K562 (cell line): Measurements from ENCODE around the gene ATXN7. TPM values are rescaled to one million over a fixed set of nuclear protein-coding genes. Genes with fewer than 3 reads are reported as not detected.

Source experiments
- ATAC-seq: fragments of 200-7000 bp; cut with Tn5 transposase; 3 replicates; pipeline ENCODE4 v1.9.1; 2020; ENCODE audit warnings: moderate library complexity
- BruUV-seq: library from RNA; stranded (reverse); fragments of 400-500 nt; replicated peaks from 2 replicates; lab custom pipeline; 2021; lab: Mats Ljungman, UMichigan
- CTCF ChIA-PET: fragments of 300-600 bp; formaldehyde crosslinking; extraction: SDS; loops from one replicate; lab custom pipeline; 2021; ENCODE audit warnings: low intra/inter-chr PET ratio; lab: Yijun Ruan, JAX
- POLR2A ChIA-PET: fragments of 300-600, 350-650 bp; sonication (Branson Sonifier 250); formaldehyde crosslinking; extraction: SDS; loops from one replicate; lab custom pipeline; 2021; ENCODE audit warnings: antibody characterized with exemption, inconsistent platforms; lab: Yijun Ruan, JAX
- DNase-seq, 4 experiments: peaks; one replicate each; pipeline versions ENCODE4 v3.0.0 to v3.0.0-alpha.2; 2011 to 2018; ENCODE audit warnings: low spot score in 3 of 4, mixed read lengths in 3 of 4; ENCODE audit errors: extremely low read depth in 1 of 4
- FAIRE-seq: peaks from 2 replicates; lab custom pipeline; 2011; peaks lifted over from hg19 to GRCh38; lab: Jason Lieb, UNC
- H2AFZ ChIP-seq: 2 replicates; pipeline ENCODE4 v1.6.0; 2011; ENCODE audit warnings: low read depth, low read length, control low read depth, inconsistent platforms
- H3K27ac ChIP-seq: fragments of 200-600 bp; 3 replicates; pipeline ENCODE4 v1.8.0; 2011; ENCODE audit warnings: low read depth, mild to moderate bottlenecking, control low read depth, inconsistent platforms, low read length, moderate library complexity, mixed read lengths; ENCODE audit errors: extremely low read depth
- H3K27me3 ChIP-seq, 2 experiments: fragments of 300-600 bp in 1 of 2; 2 replicates in 1 of 2; 3 replicates in 1 of 2; pipeline versions ENCODE4 v1.6.0 to v1.8.0; 2011; ENCODE audit warnings: inconsistent platforms in 2 of 2, low read length in 2 of 2, mild to moderate bottlenecking in 1 of 2, mixed read lengths in 1 of 2, moderate library complexity in 1 of 2; ENCODE audit not compliant: control insufficient read depth in 2 of 2, insufficient read depth in 2 of 2
- H3K36me3 ChIP-seq: fragments of 300-600 bp; 3 replicates; pipeline ENCODE4 v1.8.0; 2011; ENCODE audit warnings: mild to moderate bottlenecking, low read length, inconsistent platforms; ENCODE audit not compliant: control insufficient read depth, insufficient read depth
- H3K4me1 ChIP-seq, 2 experiments: fragments of 200-600 bp in 1 of 2; replicated peaks in 1 of 2; 2 replicates in 1 of 2; 3 replicates in 1 of 2; pipeline versions ENCODE4 v1.5.1 to v1.8.0; 2011; ENCODE audit warnings: inconsistent platforms in 2 of 2, low read length in 2 of 2, mild to moderate bottlenecking in 1 of 2, mixed read lengths in 1 of 2, moderate library complexity in 1 of 2; ENCODE audit not compliant: control insufficient read depth in 2 of 2, insufficient read depth in 2 of 2
- H3K4me2 ChIP-seq: 2 replicates; pipeline ENCODE4 v1.6.1; 2011; ENCODE audit warnings: low read length, control low read depth, inconsistent platforms, mixed read lengths; ENCODE audit not compliant: insufficient read depth
- H3K4me3 ChIP-seq: fragments of 200-600 bp; sonication (generic), shearing (Covaris generic); 2 replicates; pipeline ENCODE4 v1.5.1; 2016; ENCODE audit warnings: control low read depth, inconsistent platforms
- H3K79me2 ChIP-seq: fragments of 200-600 bp; 3 replicates; pipeline ENCODE4 v1.8.0; 2011; ENCODE audit warnings: low read length, inconsistent platforms; ENCODE audit not compliant: control insufficient read depth, insufficient read depth
- H3K9ac ChIP-seq, 2 experiments: 2 replicates each; pipeline versions ENCODE4 v1.6.0 to v1.6.1; 2011; ENCODE audit warnings: low read depth in 2 of 2, low read length in 2 of 2, control low read depth in 1 of 2, inconsistent platforms in 1 of 2, mild to moderate bottlenecking in 1 of 2, mixed read lengths in 1 of 2; ENCODE audit not compliant: insufficient read depth in 1 of 2
- H3K9me1 ChIP-seq: one replicate; pipeline ENCODE4 v1.6.0; 2011; ENCODE audit warnings: inconsistent platforms, mild to moderate bottlenecking, low read length, moderate library complexity; ENCODE audit not compliant: control insufficient read depth, insufficient read depth
- H3K9me3 ChIP-seq: replicated peaks from 2 replicates; pipeline ENCODE4 v1.5.1; 2011; ENCODE audit warnings: low read depth, low read length, inconsistent platforms; ENCODE audit not compliant: control insufficient read depth, insufficient read depth
- H4K20me1 ChIP-seq: replicated peaks from 2 replicates; pipeline ENCODE4 v1.6.1; 2011; ENCODE audit warnings: low read length, inconsistent platforms, mixed read lengths; ENCODE audit not compliant: control insufficient read depth, insufficient read depth
- JUND ChIP-seq, 2 experiments: IDR thresholded peaks; 2 replicates in 1 of 2; 3 replicates in 1 of 2; pipeline ENCODE4 v1.6.1; 2011; ENCODE audit warnings: borderline replicate concordance in 2 of 2, low read depth in 2 of 2, low read length in 2 of 2, improper control_type of control experiment in 1 of 2, missing biosample characterization in 1 of 2, missing genetic modification characterization in 1 of 2, missing genetic modification reagents in 1 of 2
- MGA ChIP-seq: fragments of 450-650 bp; IDR thresholded peaks from 2 replicates; pipeline ENCODE4 v1.6.1; 2016; ENCODE audit warnings: mild to moderate bottlenecking, moderate library complexity
- MYC ChIP-seq, 2 experiments: fragments of 250-450 bp in 1 of 2; sonication (Bioruptor Pico) in 1 of 2; IDR thresholded peaks; 2 replicates each; pipeline versions ENCODE4 v1.5.1 to v1.6.1; 2012 to 2021; ENCODE audit warnings: low read depth in 2 of 2, borderline replicate concordance in 1 of 2, improper control_type of control experiment in 1 of 2, low read length in 1 of 2, mild to moderate bottlenecking in 1 of 2, moderate library complexity in 1 of 2
- PCBP1 ChIP-seq: fragments of 200-400 bp; formaldehyde crosslinking; IDR thresholded peaks from 2 replicates; pipeline ENCODE4 v1.6.1; 2018; ENCODE audit warnings: mild to moderate bottlenecking, low read depth, low read length; ENCODE audit not compliant: poor library complexity, severe bottlenecking
- SAP30 ChIP-seq: fragments of 200-600 bp; sonication (generic); IDR thresholded peaks from 2 replicates; pipeline ENCODE4 v1.6.1; 2012; ENCODE audit warnings: borderline replicate concordance, low read depth, mild to moderate bottlenecking, moderate library complexity, low read length, control low read depth, inconsistent platforms; ENCODE audit not compliant: insufficient read depth, poor library complexity, severe bottlenecking
- XRCC5 ChIP-seq: fragments of 200-400 bp; formaldehyde crosslinking; IDR thresholded peaks from 2 replicates; pipeline ENCODE4 v1.6.1; 2017; ENCODE audit warnings: low read depth, mild to moderate bottlenecking, low read length
- WGBS: fragments of 100-300 bp; shearing (Covaris generic); methylation state at CpG from one replicate; pipeline ENCODE4 v1.1.6; 2016; ENCODE audit warnings: low coverage, mixed read lengths; ENCODE audit not compliant: insufficient coverage; ENCODE audit errors: missing lambda C conversion rate; 5-methylcytosine and 5-hydroxymethylcytosine counted together
- in situ Hi-C: fragments of 300-500 bp; cut with MboI; formaldehyde crosslinking; loops from 4 replicates; pipeline ENCODE4 v1.15.0; 2018; ENCODE audit warnings: inconsistent platforms, mixed read lengths
- intact Hi-C: fragments of 100-400 bp; cut with micrococcal nuclease; formaldehyde crosslinking; loops from 2 replicates; pipeline ENCODE4 v1.14.2; 2022
- polyA plus RNA-seq, 8 experiments: library from polyadenylated mRNA; depleted of rRNA in 4 of 8; stranded (reverse) in 5 of 8; unstranded in 3 of 8; fragments of >200 nt; fragmentation: Nextera tagmentation in 2 of 8; fragmentation: Illumina TruSeq in 1 of 8; extraction: Ambion mirVana in 2 of 8; extraction: Trizol in 1 of 8; gene quantifications; 2 replicates each; pipeline versions ENCODE4 v1.2.1 to v1.2.3, GENCODE V29; 2011 to 2014; ENCODE audit warnings: inconsistent platforms in 1 of 8, missing spikeins in 1 of 8
- total RNA-seq, 7 experiments: library from RNA; depleted of rRNA in 6 of 7; stranded (reverse); fragments of >200 nt in 6 of 7; fragmentation: Illumina TruSeq in 2 of 7; extraction: Trizol in 2 of 7; gene quantifications; 2 replicates each; pipeline versions ENCODE4 v1.2.1 to v1.2.3, GENCODE V29; 2011 to 2021; ENCODE audit warnings: low replicate concordance in 1 of 7
- TF ChIP-seq, protein P1 (sequence below): IDR thresholded peaks from 2 replicates; pipeline ENCODE4 v1.6.1; 2014; ENCODE audit warnings: antibody characterized with exemption

ATXN7 gene
- total and polyA plus RNA-seq, 9 of the 15 experiments (the other 6 are each of a cell fraction or from before 2014, with no cell fraction given): 0.41 to 9.2 (median 6.7) TPM

GRCh38 chr3:63911509-63911872, 47.8 kb downstream of the ATXN7 start:
- under 1% methylated on average over 16 of the region's 18 CpGs for WGBS
- peak overlapping the region; percentile 67 to 95 for H3K9ac ChIP-seq
- peak overlapping the region; percentile 88 for H3K27ac ChIP-seq
- in situ Hi-C loops (no loop called here), intact Hi-C loops (loop anchor here (5.0 kb wide), 1 partner anchor 49 kb away; the partner anchor contains the start of genes ATXN7 and THOC7)
- DNase-seq (peak in 2 of 4 experiments; percentile 8 to 17), ATAC-seq (no peak), FAIRE-seq (no peak)
- TSS peak; percentile 90 for BruUV-seq
- no peaks in the 10 kb centered on the region for H3K27me3 ChIP-seq
- peaks cover 25% of the 10 kb centered on the region; the same call in 2 of the 3 replicates for H3K36me3 ChIP-seq
- H4K20me1 ChIP-seq: no peaks in the 10 kb centered on the region
- ChIA-PET POLR2A (interaction anchor here (0.8 to 1.2 kb wide), 3 partner anchors 8 to 22 kb away, joined by 3 read pairs; no protein-coding TSS in a partner anchor), CTCF (interaction anchor here (1.1 kb wide), 1 partner anchor 82 kb away, joined by 4 read pairs; no protein-coding TSS in a partner anchor)
- peak overlapping the region; percentile 65 for H3K4me3 ChIP-seq
- no peaks in the 10 kb centered on the region for H3K9me3 ChIP-seq
- no peaks in the 10 kb centered on the region for H3K9me1 ChIP-seq
- H3K4me2 ChIP-seq: peak overlapping the region; percentile 81
- peaks cover 9 to 13% of the 10 kb centered on the region in 2 experiments for H3K4me1 ChIP-seq
- H3K79me2 ChIP-seq: peaks cover 41% of the 10 kb centered on the region
- H2AFZ ChIP-seq: peak overlapping the region; percentile 76
- TF ChIP-seq PCBP1: peak; percentile 35
- TF ChIP-seq SAP30: peak; percentile 45
- TF ChIP-seq JUND (IDR thresholded peaks at IDR 0.05; ENCODE audit: borderline replicate concordance, low read depth, low read length): no peak
- TF ChIP-seq JUND (tag; IDR thresholded peaks at IDR 0.05; ENCODE audit: borderline replicate concordance, low read depth, low read length): no peak
- 0 out of 2 replicates have a peak, but pooled peaks have one; percentile 15 for TF ChIP-seq MYC (IDR thresholded peaks at IDR 0.05; ENCODE audit: low read depth, low read length)
- TF ChIP-seq MYC (CRISPR knock-in tag; IDR thresholded peaks at IDR 0.05; ENCODE audit: borderline replicate concordance, low read depth): no peak
- TF ChIP-seq XRCC5: no peak
- 0 out of 2 replicates have a peak, but pooled peaks have one; percentile 22 for TF ChIP-seq MGA
- TF ChIP-seq, protein P1, sequence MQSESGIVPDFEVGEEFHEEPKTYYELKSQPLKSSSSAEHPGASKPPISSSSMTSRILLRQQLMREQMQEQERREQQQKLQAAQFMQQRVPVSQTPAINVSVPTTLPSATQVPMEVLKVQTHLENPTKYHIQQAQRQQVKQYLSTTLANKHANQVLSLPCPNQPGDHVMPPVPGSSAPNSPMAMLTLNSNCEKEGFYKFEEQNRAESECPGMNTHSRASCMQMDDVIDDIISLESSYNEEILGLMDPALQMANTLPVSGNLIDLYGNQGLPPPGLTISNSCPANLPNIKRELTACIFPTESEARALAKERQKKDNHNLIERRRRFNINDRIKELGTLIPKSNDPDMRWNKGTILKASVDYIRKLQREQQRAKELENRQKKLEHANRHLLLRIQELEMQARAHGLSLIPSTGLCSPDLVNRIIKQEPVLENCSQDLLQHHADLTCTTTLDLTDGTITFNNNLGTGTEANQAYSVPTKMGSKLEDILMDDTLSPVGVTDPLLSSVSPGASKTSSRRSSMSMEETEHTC: no peak
